ENCODE measurements around the gene RC3H1. TPM values are rescaled to one million over a fixed set of nuclear protein-coding genes. Genes with fewer than 3 reads are reported as not detected.

Gene RC3H1
- total and polyA plus RNA-seq, 8 donors, result 2.9 to 49.0 (median 11.2) TPM

- WGBS, 5 donors, result 84 to 92% (median 90%) methylated on average over 5 of the region's 5 CpGs
- Histone ChIP-seq H3K4me1 (peaks cover 0 to 10% (median 5%) of the 10 kb centered on the region in 4 donors), H3K4me3 (no peak overlapping the region), H3K27me3 (no peaks in the 10 kb centered on the region), H3K27ac (no peak overlapping the region), H3K9me3 (no peaks in the 10 kb centered on the region), H3K36me3 (no peaks in the 10 kb centered on the region)
- intact Hi-C loops (cut with DNase I; ENCODE audit: low total_unique reads), result loop anchor here (10.0 kb wide), 1 partner anchor 56 kb away; the partner anchor contains the start of genes GAS5 and ZBTB37
- no peak for DNase-seq
- TF ChIP-seq POLR2AphosphoS5 (IDR thresholded peaks at IDR 0.05) (no peak), CTCF (IDR thresholded peaks at IDR 0.05) (no peak), EP300 (IDR thresholded peaks at IDR 0.05) (no peak), POLR2A (IDR thresholded peaks at IDR 0.05) (no peak)
These were observed 101.3 kb downstream of the RC3H1 start for GRCh38 chr1:173920861-173921260.

- no peaks in the 10 kb centered on the region for H3K9me3 ChIP-seq
- H3K4me1 ChIP-seq, result no peaks in the 10 kb centered on the region
- H3K27me3 ChIP-seq, result no peaks in the 10 kb centered on the region
- TF ChIP-seq POLR2AphosphoS5 (IDR thresholded peaks at IDR 0.05), result no peak
- TF ChIP-seq EP300 (IDR thresholded peaks at IDR 0.05), result no peak
- no peak for TF ChIP-seq POLR2A (IDR thresholded peaks at IDR 0.05)
- no peak for TF ChIP-seq CTCF (IDR thresholded peaks at IDR 0.05)
- H3K4me3 ChIP-seq, result no peak overlapping the region
- WGBS, 5 donors, result 82 to 89% (median 86%) methylated on average over 12 of the region's 12 CpGs
- intact Hi-C loops (cut with DNase I; ENCODE audit: low total_unique reads), result no loop called here
- DNase-seq, result no peak
- H3K27ac ChIP-seq, result no peak overlapping the region
- no peaks in the 10 kb centered on the region for H3K36me3 ChIP-seq
These were observed 104.3 kb downstream of the RC3H1 start for GRCh38 chr1:173917635-173918493.

GRCh38 chr1:173917149-173917548 lies 105.0 kb downstream of the RC3H1 start, which contains the start of gene SERPINC1:
Gene SERPINC1, minus strand, starts transcription at chr1:173917327. Its CDS starts 68 bp downstream, at chr1:173917259.
- Histone ChIP-seq H3K4me1 (no peaks in the 10 kb centered on the region), H3K27me3 (no peaks in the 10 kb centered on the region), H3K9me3 (no peaks in the 10 kb centered on the region), H3K27ac (no peak within 1 kb of the TSS), H3K36me3 (no peaks in the 10 kb centered on the region), H3K4me3 (no peak within 1 kb of the TSS)
- intact Hi-C loops (cut with DNase I; ENCODE audit: low total_unique reads), result no loop called here
- 38 to 73% (median 47%) methylated on average over 3 of the region's 3 CpGs for WGBS, 5 donors
- no peak for TF ChIP-seq POLR2AphosphoS5 (IDR thresholded peaks at IDR 0.05)
- no peak for TF ChIP-seq POLR2A (IDR thresholded peaks at IDR 0.05)
- TF ChIP-seq CTCF (IDR thresholded peaks at IDR 0.05), result no peak
- TF ChIP-seq EP300 (IDR thresholded peaks at IDR 0.05), result no peak
- no peak for DNase-seq

- no peak overlapping the region for H3K4me3 ChIP-seq
- no peaks in the 10 kb centered on the region for H3K9me3 ChIP-seq
- H3K27ac ChIP-seq, result no peak overlapping the region
- H3K36me3 ChIP-seq, result no peaks in the 10 kb centered on the region
- WGBS, 5 donors, result 83 to 88% (median 86%) methylated on average over 4 of the region's 4 CpGs
- DNase-seq, result no peak
- no peaks in the 10 kb centered on the region for H3K27me3 ChIP-seq
- no peaks in the 10 kb centered on the region for H3K4me1 ChIP-seq
- no peak for TF ChIP-seq CTCF (IDR thresholded peaks at IDR 0.05)
- TF ChIP-seq POLR2A (IDR thresholded peaks at IDR 0.05), result no peak
- TF ChIP-seq EP300 (IDR thresholded peaks at IDR 0.05), result no peak
- TF ChIP-seq POLR2AphosphoS5 (IDR thresholded peaks at IDR 0.05), result no peak
- intact Hi-C loops (cut with DNase I; ENCODE audit: low total_unique reads), result no loop called here
These were observed 105.5 kb downstream of the RC3H1 start for GRCh38 chr1:173916667-173917066.

All from stomach (tissue), 9 donors.